Measurements from ENCODE around the gene TSEN34.

Gene TSEN34

DNA sequence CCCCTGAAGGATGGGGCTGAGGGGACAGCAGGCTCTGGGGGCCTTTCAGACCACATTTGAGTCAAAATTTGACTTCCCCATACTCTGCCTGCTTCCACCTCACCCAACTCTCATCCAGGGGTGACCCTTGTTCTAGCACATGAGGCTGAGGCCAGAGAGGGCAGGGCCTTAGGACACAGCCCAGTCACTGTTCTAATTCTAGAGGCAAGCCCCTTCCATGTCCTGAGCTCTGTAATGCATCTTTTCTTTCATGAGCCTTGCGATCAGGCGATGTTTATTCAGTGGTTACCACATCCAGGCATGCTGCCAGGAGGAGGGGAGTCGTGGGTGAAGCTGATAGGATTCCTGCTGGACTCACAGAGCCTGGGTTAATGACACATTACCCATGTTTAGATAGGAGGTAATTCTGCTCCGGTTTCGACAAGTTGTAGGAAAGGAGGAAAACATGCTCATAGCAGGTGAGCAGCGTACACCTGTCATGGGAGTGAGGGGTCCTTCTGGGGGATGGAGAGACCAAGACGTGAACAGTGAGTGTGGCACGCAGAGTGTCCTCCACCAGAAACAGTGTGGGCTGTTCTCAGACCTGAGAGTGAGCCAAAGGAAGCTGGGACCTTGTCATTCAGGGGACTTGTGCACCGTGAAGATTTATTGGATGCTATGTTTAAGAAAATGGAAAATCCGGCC lies 18.8 kb downstream of the TSEN34 start (continued):
- TF ChIP-seq ZIC2 (tag by site-specific recombination; IDR thresholded peaks at IDR 0.05) = no peak
- TF ChIP-seq BCL6B (tag by site-specific recombination; IDR thresholded peaks at IDR 0.05) = no peak
- no peak for TF ChIP-seq ZSCAN5A (tag by site-specific recombination; IDR thresholded peaks at IDR 0.05)
- no peak for TF ChIP-seq REST (tag by site-specific recombination; IDR thresholded peaks at IDR 0.05)
- no peak for TF ChIP-seq ZNF777 (tag by site-specific recombination; IDR thresholded peaks at IDR 0.05; ENCODE audit: borderline replicate concordance)
- peak; percentile 93; the same call in 1 of the 2 replicates for TF ChIP-seq ZNF561 (tag by site-specific recombination; IDR thresholded peaks at IDR 0.05; ENCODE audit: borderline replicate concordance)
- TF ChIP-seq ZNF404 (tag by site-specific recombination; IDR thresholded peaks at IDR 0.05) = no peak
- no peak for TF ChIP-seq EGR2 (tag by site-specific recombination; IDR thresholded peaks at IDR 0.05; ENCODE audit: low read depth)
- TF ChIP-seq, protein P1, sequence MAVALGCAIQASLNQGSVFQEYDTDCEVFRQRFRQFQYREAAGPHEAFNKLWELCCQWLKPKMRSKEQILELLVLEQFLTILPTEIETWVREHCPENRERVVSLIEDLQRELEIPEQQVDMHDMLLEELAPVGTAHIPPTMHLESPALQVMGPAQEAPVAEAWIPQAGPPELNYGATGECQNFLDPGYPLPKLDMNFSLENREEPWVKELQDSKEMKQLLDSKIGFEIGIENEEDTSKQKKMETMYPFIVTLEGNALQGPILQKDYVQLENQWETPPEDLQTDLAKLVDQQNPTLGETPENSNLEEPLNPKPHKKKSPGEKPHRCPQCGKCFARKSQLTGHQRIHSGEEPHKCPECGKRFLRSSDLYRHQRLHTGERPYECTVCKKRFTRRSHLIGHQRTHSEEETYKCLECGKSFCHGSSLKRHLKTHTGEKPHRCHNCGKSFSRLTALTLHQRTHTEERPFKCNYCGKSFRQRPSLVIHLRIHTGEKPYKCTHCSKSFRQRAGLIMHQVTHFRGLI (tag by site-specific recombination; IDR thresholded peaks at IDR 0.05) = 0 out of 2 replicates have a peak, but pooled peaks have one; percentile 13
- 0 out of 2 replicates have a peak, but pooled peaks have one; percentile 32 for TF ChIP-seq ZFHX2 (tag by site-specific recombination; conservative IDR thresholded peaks at IDR 0.05)
- no peak for TF ChIP-seq ZNF830 (tag by site-specific recombination; IDR thresholded peaks at IDR 0.05; ENCODE audit: low read depth)
- TF ChIP-seq ZNF514 (tag by site-specific recombination; IDR thresholded peaks at IDR 0.05) = no peak
- TF ChIP-seq ZFP3 (tag by site-specific recombination; IDR thresholded peaks at IDR 0.05; ENCODE audit: low read depth) = no peak
- peak; percentile 42; the same call in 1 of the 2 replicates for TF ChIP-seq ZNF341 (tag by site-specific recombination; IDR thresholded peaks at IDR 0.05; ENCODE audit: low read depth)
- TF ChIP-seq ZNF324 (tag by site-specific recombination; IDR thresholded peaks at IDR 0.05) = no peak
- peak; percentile 91 for TF ChIP-seq ZBTB17 (tag by site-specific recombination; IDR thresholded peaks at IDR 0.05)
- TF ChIP-seq, protein P2, sequence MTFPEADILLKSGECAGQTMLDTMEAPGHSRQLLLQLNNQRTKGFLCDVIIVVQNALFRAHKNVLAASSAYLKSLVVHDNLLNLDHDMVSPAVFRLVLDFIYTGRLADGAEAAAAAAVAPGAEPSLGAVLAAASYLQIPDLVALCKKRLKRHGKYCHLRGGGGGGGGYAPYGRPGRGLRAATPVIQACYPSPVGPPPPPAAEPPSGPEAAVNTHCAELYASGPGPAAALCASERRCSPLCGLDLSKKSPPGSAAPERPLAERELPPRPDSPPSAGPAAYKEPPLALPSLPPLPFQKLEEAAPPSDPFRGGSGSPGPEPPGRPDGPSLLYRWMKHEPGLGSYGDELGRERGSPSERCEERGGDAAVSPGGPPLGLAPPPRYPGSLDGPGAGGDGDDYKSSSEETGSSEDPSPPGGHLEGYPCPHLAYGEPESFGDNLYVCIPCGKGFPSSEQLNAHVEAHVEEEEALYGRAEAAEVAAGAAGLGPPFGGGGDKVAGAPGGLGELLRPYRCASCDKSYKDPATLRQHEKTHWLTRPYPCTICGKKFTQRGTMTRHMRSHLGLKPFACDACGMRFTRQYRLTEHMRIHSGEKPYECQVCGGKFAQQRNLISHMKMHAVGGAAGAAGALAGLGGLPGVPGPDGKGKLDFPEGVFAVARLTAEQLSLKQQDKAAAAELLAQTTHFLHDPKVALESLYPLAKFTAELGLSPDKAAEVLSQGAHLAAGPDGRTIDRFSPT (tag by site-specific recombination; IDR thresholded peaks at IDR 0.05) = peak; percentile 72; the same call in 1 of the 2 replicates
- TF ChIP-seq ZNF266 (tag by site-specific recombination; IDR thresholded peaks at IDR 0.05; ENCODE audit: low read depth) = no peak
- TF ChIP-seq KLF10 (tag by site-specific recombination; IDR thresholded peaks at IDR 0.05) = peak; percentile 49; the same call in 1 of the 2 replicates
- peak; percentile 31; the same call in 1 of the 2 replicates for TF ChIP-seq ZNF843 (tag by site-specific recombination; IDR thresholded peaks at IDR 0.05)
- TF ChIP-seq PRDM10 (tag by site-specific recombination; IDR thresholded peaks at IDR 0.05) = peak; percentile 67
- TF ChIP-seq ZNF558 (tag by site-specific recombination; IDR thresholded peaks at IDR 0.05) = no peak
- no peak for TF ChIP-seq ZNF114 (tag by site-specific recombination; IDR thresholded peaks at IDR 0.05)
- TF ChIP-seq ZBTB20 (tag by site-specific recombination; IDR thresholded peaks at IDR 0.05) = peak; percentile 95
- TF ChIP-seq ZNF629 (tag by site-specific recombination; IDR thresholded peaks at IDR 0.05) = peak; percentile 66
- TF ChIP-seq ZSCAN30 (tag by site-specific recombination; IDR thresholded peaks at IDR 0.05) = peak; percentile 70; the same call in 1 of the 2 replicates

All from HEK293 (cell line).